PFSK-1 (cell line): Measurements from ENCODE around the gene RBP7.

Experiments
- FOXP2 ChIP-seq: optimal IDR thresholded peaks from 2 replicates; pipeline ENCODE3; 2011; ENCODE audit warnings: borderline replicate concordance, control low read depth, inconsistent platforms; ENCODE audit not compliant: insufficient read depth; ENCODE audit errors: extremely low read length, extremely low read depth
- POLR2AphosphoS5 ChIP-seq: IDR thresholded peaks from 2 replicates; pipeline ENCODE4 v1.6.1; 2012; ENCODE audit warnings: low read depth, mild to moderate bottlenecking, control low read depth, low read length, moderate library complexity
- SIN3A ChIP-seq: IDR thresholded peaks from 2 replicates; pipeline ENCODE4 v1.6.1; 2012; ENCODE audit warnings: mild to moderate bottlenecking, low read length, moderate library complexity, borderline replicate concordance; ENCODE audit not compliant: insufficient read depth
- TAF1 ChIP-seq: IDR thresholded peaks from 2 replicates; pipeline ENCODE4 v1.6.1; 2012; ENCODE audit warnings: low read length, control low read depth, borderline replicate concordance; ENCODE audit not compliant: insufficient read depth
- TF ChIP-seq, protein P1 (sequence below), 2 experiments: IDR thresholded peaks; 2 replicates each; pipeline versions ENCODE4 v1.6.1 to v1.8.0; 2011 to 2012; ENCODE audit warnings: low read depth in 2 of 2, low read length in 2 of 2, control low read depth in 1 of 2, inconsistent platforms in 1 of 2, mild to moderate bottlenecking in 1 of 2, moderate library complexity in 1 of 2; ENCODE audit not compliant: insufficient read depth in 1 of 2

Gene RBP7

DNA sequence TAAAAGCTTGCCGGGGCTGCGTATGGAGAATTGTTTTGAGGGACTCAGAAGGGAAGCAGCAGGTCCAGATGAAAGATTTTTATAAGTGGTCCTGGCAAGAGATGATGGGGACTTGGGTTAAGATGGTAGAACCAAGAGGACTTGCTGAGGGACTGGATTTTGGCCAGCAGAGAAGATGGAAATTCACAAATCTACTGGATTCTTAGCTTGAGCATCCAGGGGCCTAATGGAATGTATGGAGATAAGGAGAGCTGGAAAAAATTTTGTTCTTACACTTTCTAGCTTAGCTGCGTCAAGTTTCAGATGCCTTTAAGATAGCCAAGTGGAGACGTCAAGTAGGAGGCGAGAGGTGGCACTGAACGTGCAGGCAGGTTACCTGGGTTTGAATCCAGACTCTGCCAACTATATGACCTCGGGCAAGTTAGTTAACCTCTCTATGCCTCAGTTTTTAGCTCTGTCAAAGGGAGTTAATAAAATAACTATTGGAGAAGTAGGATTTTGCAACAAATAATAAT, 3.4 kb upstream of the RBP7 start:
- TF ChIP-seq TAF1: no peak
- TF ChIP-seq POLR2AphosphoS5: no peak
- no peak for TF ChIP-seq SIN3A
- TF ChIP-seq, protein P1, sequence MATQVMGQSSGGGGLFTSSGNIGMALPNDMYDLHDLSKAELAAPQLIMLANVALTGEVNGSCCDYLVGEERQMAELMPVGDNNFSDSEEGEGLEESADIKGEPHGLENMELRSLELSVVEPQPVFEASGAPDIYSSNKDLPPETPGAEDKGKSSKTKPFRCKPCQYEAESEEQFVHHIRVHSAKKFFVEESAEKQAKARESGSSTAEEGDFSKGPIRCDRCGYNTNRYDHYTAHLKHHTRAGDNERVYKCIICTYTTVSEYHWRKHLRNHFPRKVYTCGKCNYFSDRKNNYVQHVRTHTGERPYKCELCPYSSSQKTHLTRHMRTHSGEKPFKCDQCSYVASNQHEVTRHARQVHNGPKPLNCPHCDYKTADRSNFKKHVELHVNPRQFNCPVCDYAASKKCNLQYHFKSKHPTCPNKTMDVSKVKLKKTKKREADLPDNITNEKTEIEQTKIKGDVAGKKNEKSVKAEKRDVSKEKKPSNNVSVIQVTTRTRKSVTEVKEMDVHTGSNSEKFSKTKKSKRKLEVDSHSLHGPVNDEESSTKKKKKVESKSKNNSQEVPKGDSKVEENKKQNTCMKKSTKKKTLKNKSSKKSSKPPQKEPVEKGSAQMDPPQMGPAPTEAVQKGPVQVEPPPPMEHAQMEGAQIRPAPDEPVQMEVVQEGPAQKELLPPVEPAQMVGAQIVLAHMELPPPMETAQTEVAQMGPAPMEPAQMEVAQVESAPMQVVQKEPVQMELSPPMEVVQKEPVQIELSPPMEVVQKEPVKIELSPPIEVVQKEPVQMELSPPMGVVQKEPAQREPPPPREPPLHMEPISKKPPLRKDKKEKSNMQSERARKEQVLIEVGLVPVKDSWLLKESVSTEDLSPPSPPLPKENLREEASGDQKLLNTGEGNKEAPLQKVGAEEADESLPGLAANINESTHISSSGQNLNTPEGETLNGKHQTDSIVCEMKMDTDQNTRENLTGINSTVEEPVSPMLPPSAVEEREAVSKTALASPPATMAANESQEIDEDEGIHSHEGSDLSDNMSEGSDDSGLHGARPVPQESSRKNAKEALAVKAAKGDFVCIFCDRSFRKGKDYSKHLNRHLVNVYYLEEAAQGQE (IDR thresholded peaks at IDR 0.05; ENCODE audit: insufficient read depth in 1 of 2, low read depth in 2 of 2, low read length in 2 of 2): no peak
- no peak for TF ChIP-seq FOXP2

DNA sequence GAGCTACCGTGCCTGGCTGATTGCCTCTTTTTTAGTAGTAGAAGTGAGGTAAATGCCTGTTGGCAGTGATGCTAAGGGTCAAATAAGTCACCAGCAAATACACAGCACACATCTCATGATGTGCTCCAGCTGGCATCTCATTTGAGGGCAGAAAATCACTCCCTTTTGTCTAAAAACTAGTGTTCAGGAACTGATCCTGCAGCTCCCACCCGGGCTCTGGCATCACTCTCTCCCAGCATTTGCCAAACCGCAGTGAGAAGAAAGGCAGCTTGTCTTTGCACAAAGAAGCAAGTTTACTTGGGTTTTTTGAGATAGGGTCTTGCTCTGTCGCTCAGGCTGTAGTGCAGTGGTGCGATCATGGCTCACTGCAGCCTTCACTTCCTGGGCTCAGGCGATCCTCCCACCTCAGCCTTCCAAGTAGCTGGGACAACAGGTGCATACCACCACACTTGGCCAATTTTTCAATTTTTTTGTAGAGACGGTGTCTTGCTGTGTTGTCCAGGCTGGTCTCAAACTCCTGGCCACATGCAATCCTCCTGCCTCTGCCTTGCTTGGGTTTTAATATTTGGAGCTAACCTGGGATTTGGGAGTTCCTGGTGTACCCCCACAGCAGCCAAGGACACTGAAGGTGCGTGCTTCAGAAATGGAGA, 4.1 kb downstream of the RBP7 start:
- TF ChIP-seq FOXP2 (no peak), TAF1 (no peak), SIN3A (no peak)
- TF ChIP-seq, protein P1 (IDR thresholded peaks at IDR 0.05; ENCODE audit: insufficient read depth in 1 of 2, low read depth in 2 of 2, low read length in 2 of 2): no peak

DNA sequence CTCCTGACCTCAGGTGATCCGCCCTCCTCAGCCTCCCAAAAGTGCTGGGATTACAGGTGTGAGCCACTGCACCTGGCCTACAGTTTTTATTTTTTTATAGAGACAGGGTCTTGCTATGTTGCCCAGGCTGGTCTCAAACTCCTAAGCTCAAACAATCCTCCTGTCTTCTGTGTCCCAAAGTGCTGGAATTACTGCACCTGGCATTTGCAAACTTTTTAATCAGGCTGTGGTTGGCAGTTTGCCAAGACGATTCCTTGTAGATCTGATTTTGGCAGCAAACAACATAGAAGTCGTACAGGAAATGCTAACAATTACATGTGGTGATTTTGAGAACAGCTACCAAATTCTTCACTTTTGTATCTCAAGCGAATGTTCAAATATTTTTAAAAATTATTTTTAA, 10.1 kb downstream of the RBP7 start:
- no peak for TF ChIP-seq POLR2AphosphoS5
- TF ChIP-seq FOXP2: no peak
- TF ChIP-seq, protein P1 (IDR thresholded peaks at IDR 0.05; ENCODE audit: insufficient read depth in 1 of 2, low read depth in 2 of 2, low read length in 2 of 2): no peak
- no peak for TF ChIP-seq TAF1
- TF ChIP-seq SIN3A: no peak

DNA sequence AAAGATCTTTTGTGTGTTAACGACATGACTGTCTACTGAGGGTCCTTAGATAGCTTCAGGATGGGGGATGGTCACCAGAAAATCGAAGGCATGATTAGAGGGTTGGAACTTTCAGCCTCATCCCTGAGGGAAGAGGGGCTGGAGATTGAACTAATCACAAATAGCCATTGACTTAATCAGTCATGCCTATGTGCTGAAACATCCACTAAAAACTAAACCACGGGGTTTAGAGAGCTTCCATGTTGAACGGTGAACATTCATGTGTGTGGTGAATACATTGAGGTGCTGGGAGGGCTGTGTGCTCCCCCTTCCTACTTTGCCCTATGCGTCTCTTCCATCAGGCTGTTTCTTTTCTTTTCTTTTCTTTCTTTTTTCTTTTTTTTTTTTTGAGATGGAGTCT, 17.0 kb downstream of the RBP7 start:
- TF ChIP-seq POLR2AphosphoS5 (no peak), SIN3A (no peak), FOXP2 (no peak), TAF1 (no peak)
- TF ChIP-seq, protein P1 (IDR thresholded peaks at IDR 0.05; ENCODE audit: insufficient read depth in 1 of 2, low read depth in 2 of 2, low read length in 2 of 2): no peak
